ENCODE results near the gene MOCS2. TPM values are rescaled to one million over a fixed set of nuclear protein-coding genes. Genes with fewer than 3 reads are reported as not detected.

Gene MOCS2
- total and polyA plus RNA-seq, 2 of the 8 experiments (the other 6 are each of a cell fraction or from before 2014, with no cell fraction given): 6.7 to 16.1 TPM

DNA sequence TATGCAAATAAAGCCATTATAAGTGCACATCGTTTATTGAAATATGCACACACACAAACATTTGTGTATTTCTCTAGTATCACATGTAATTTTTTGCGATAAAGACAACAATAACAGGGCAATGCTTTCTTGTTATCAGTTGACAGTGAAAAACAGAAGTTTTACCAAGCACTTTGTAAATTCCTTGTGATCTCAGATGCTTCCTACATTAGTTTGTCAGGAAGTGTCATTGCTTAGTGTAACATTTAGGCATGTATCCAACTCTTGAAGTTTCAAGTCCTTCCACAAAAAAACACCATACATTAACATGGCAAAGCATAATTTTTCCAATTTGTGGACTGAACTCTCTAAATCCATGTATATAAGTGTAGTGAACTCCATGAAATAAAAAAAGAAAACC is 46.4 kb downstream of the MOCS2 start:
- H3K23me2 ChIP-seq (ENCODE audit: low read depth, low read length): no peaks in the 10 kb centered on the region
- H3K9me3 ChIP-seq (ENCODE audit: insufficient read depth in 2 of 2, low read depth in 1 of 2, low read length in 1 of 2): no peaks in the 10 kb centered on the region
- no peaks in the 10 kb centered on the region for H3K27me3 ChIP-seq (replicated peaks in 1 of 4; ENCODE audit: control insufficient read depth in 3 of 4, extremely low read depth in 1 of 4, insufficient read depth in 3 of 4, low read length in 3 of 4)
- 96% methylated on average over 2 of the region's 2 CpGs; no CpG with 5 or more reads in 1 of the 2 experiments for WGBS, 2 experiments (ENCODE audit: extremely low coverage in 1 of 2, insufficient coverage in 1 of 2, insufficient read length in 1 of 2, insufficient replicate concordance in 2 of 2, low coverage in 1 of 2, low lambda C conversion rate in 2 of 2, missing lambda C conversion rate in 1 of 2)
- TF ChIP-seq CREB1 (IDR thresholded peaks at IDR 0.05) (no peak), RFX5 (IDR thresholded peaks at IDR 0.05; ENCODE audit: borderline replicate concordance, low read depth, low read length) (no peak), KDM1A (IDR thresholded peaks at IDR 0.05; ENCODE audit: borderline replicate concordance, low read length) (no peak), KDM4A (IDR thresholded peaks at IDR 0.05; ENCODE audit: low read depth, low read length, severe bottlenecking) (no peak), SP4 (IDR thresholded peaks at IDR 0.05; ENCODE audit: low read length) (no peak), SP2 (IDR thresholded peaks at IDR 0.05; ENCODE audit: low read length) (no peak), SUZ12 (IDR thresholded peaks at IDR 0.05; ENCODE audit: low read length) (no peak)
- no peak overlapping the region for H3K56ac ChIP-seq (replicated peaks; ENCODE audit: insufficient read length, low read depth, low read length)
- no peak overlapping the region for H3K27ac ChIP-seq (ENCODE audit: low read depth, low read length)
- no peak overlapping the region for H4K91ac ChIP-seq (replicated peaks; ENCODE audit: insufficient read length, low read length)
- no peak overlapping the region for H2AFZ ChIP-seq (ENCODE audit: low read length)
- H3K79me2 ChIP-seq (ENCODE audit: control insufficient read depth in 1 of 2, insufficient read depth in 2 of 2, low read length in 2 of 2): no peaks in the 10 kb centered on the region
- ChIA-PET POLR2A (ENCODE audit: partially characterized antibody) (no interaction called here), CTCF (ENCODE audit: partially characterized antibody) (no interaction called here)
- no peak overlapping the region for H3K4me3 ChIP-seq (ENCODE audit: extremely low read depth in 1 of 4, insufficient read depth in 2 of 4, low read depth in 3 of 4, low read length in 4 of 4)
- H3K36me3 ChIP-seq (ENCODE audit: control insufficient read depth in 2 of 4, insufficient read depth in 4 of 4, low read length in 3 of 4): no peaks in the 10 kb centered on the region; a peak in 1 of 8 replicates
- DNase-seq (ENCODE audit: low read depth in 1 of 2, low spot score in 2 of 2) (no peak), FAIRE-seq (no peak)
- H3K79me1 ChIP-seq (ENCODE audit: low read depth, low read length): no peaks in the 10 kb centered on the region
- H2BK15ac ChIP-seq (ENCODE audit: low read length): no peak overlapping the region
- H3K9ac ChIP-seq (replicated peaks in 1 of 4; ENCODE audit: extremely low read depth in 1 of 4, low read depth in 3 of 4, low read length in 3 of 4): no peak overlapping the region
- no peaks in the 10 kb centered on the region for H3K4me1 ChIP-seq (replicated peaks in 1 of 4; ENCODE audit: control insufficient read depth in 3 of 4, insufficient read depth in 4 of 4, low read length in 3 of 4)
- no peak overlapping the region for H2BK5ac ChIP-seq (ENCODE audit: low read depth, low read length)
- H4K20me1 ChIP-seq (replicated peaks in 1 of 2; ENCODE audit: control insufficient read depth in 1 of 2, insufficient read depth in 2 of 2, low read length in 2 of 2): no peaks in the 10 kb centered on the region
- no peak overlapping the region for H3K23ac ChIP-seq (ENCODE audit: insufficient read length)
- no peak overlapping the region for H3K14ac ChIP-seq (ENCODE audit: insufficient read length)
- H2BK12ac ChIP-seq (ENCODE audit: low read depth, low read length): no peak overlapping the region
- H3K4ac ChIP-seq (replicated peaks; ENCODE audit: insufficient read length, low read depth, low read length): no peak overlapping the region
- H4K5ac ChIP-seq (ENCODE audit: insufficient read length, low read depth, low read length): no peak overlapping the region
- no peak overlapping the region for H2AK5ac ChIP-seq (ENCODE audit: low read depth, low read length)
- no peak overlapping the region for H2BK120ac ChIP-seq (replicated peaks; ENCODE audit: low read depth, low read length)
- H3K18ac ChIP-seq (ENCODE audit: extremely low read depth, low read length): no peak overlapping the region
- H4K8ac ChIP-seq (ENCODE audit: extremely low read depth, insufficient read depth, low read length): no peak overlapping the region
- no peak overlapping the region for H3K4me2 ChIP-seq (ENCODE audit: insufficient read depth in 1 of 2, low read depth in 2 of 2, low read length in 2 of 2)
- no peak overlapping the region for H2BK20ac ChIP-seq (ENCODE audit: low read length)
